Measurements from ENCODE around the gene KAZN. TPM values are rescaled to one million over a fixed set of nuclear protein-coding genes. Genes with fewer than 3 reads are reported as not detected.

The KAZN gene
- total RNA-seq, 1 donor from 2014 or later = 7.9 TPM

DNA sequence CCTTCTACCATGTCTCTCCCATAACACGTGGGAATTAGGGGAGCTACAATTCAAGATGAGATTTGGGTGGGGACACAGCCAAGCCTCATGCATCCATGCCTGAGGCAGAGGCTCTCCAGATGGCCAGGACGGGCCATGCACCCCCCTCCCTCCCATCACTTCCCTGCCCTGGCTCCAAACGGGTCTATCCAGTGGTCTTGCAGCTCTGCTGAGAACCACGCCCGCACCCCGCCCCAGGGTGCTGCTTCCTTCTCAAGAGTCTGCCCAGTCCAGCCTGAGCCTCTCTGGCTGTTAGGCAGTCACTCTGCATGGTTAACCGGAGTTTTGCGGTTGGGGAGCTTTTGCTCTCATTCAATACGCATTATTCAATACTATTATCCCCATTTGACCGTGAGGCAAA, 423.6 kb downstream of the KAZN start:
- TF ChIP-seq, protein P1, sequence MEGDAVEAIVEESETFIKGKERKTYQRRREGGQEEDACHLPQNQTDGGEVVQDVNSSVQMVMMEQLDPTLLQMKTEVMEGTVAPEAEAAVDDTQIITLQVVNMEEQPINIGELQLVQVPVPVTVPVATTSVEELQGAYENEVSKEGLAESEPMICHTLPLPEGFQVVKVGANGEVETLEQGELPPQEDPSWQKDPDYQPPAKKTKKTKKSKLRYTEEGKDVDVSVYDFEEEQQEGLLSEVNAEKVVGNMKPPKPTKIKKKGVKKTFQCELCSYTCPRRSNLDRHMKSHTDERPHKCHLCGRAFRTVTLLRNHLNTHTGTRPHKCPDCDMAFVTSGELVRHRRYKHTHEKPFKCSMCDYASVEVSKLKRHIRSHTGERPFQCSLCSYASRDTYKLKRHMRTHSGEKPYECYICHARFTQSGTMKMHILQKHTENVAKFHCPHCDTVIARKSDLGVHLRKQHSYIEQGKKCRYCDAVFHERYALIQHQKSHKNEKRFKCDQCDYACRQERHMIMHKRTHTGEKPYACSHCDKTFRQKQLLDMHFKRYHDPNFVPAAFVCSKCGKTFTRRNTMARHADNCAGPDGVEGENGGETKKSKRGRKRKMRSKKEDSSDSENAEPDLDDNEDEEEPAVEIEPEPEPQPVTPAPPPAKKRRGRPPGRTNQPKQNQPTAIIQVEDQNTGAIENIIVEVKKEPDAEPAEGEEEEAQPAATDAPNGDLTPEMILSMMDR (IDR thresholded peaks at IDR 0.05; ENCODE audit: partially characterized antibody, unreplicated experiment) = no peak
- no peak overlapping the region for H3K27ac Mint-ChIP-seq (ENCODE audit: unreplicated experiment)
- peaks cover 4% of the 10 kb centered on the region for H3K27me3 Mint-ChIP-seq (ENCODE audit: unreplicated experiment)
- no peak overlapping the region for H3K4me3 Mint-ChIP-seq (ENCODE audit: unreplicated experiment)
- H3K9me3 Mint-ChIP-seq (ENCODE audit: unreplicated experiment) = peaks cover 2% of the 10 kb centered on the region
- H3K4me1 Mint-ChIP-seq (ENCODE audit: low read depth, unreplicated experiment) = peaks cover 1% of the 10 kb centered on the region
- H3K36me3 Mint-ChIP-seq (ENCODE audit: unreplicated experiment) = no peaks in the 10 kb centered on the region
- no peak for DNase-seq

DNA sequence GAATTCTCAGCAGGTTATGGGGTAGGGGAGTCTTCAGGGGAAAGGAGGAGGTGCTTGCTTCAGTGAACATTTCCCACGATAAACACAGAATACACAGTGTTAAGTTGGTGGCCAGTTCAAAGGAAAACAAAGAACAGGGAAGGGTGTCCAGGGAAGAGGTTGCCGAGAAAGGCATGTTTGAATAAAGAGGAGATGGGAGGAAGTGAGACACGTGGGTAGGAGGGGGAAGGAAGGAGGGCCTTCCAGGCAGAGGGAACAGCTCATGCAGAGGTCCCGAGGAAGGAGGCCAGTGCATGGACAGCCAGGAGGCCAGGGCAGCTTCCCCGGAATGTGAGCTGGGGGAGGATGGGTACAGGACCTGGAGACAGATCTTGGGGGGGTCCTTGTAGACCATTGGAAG, 424.7 kb downstream of the KAZN start:
- DNase-seq = no peak
- Mint-ChIP-seq H3K27ac (ENCODE audit: unreplicated experiment) (no peak overlapping the region), H3K36me3 (ENCODE audit: unreplicated experiment) (no peaks in the 10 kb centered on the region), H3K4me3 (ENCODE audit: unreplicated experiment) (no peak overlapping the region), H3K4me1 (ENCODE audit: low read depth, unreplicated experiment) (peaks cover 1% of the 10 kb centered on the region), H3K9me3 (ENCODE audit: unreplicated experiment) (peaks cover 2% of the 10 kb centered on the region), H3K27me3 (ENCODE audit: unreplicated experiment) (peaks cover 4% of the 10 kb centered on the region)
- TF ChIP-seq, protein P1 (IDR thresholded peaks at IDR 0.05; ENCODE audit: partially characterized antibody, unreplicated experiment) = no peak

- TF ChIP-seq, protein P1 (IDR thresholded peaks at IDR 0.05; ENCODE audit: partially characterized antibody, unreplicated experiment) = no peak
- DNase-seq = no peak
- H3K4me3 Mint-ChIP-seq (ENCODE audit: unreplicated experiment) = no peak overlapping the region
- H3K9me3 Mint-ChIP-seq (ENCODE audit: unreplicated experiment) = peaks cover 2% of the 10 kb centered on the region
- peaks cover 4% of the 10 kb centered on the region for H3K27me3 Mint-ChIP-seq (ENCODE audit: unreplicated experiment)
- H3K4me1 Mint-ChIP-seq (ENCODE audit: low read depth, unreplicated experiment) = peaks cover 1% of the 10 kb centered on the region
- H3K27ac Mint-ChIP-seq (ENCODE audit: unreplicated experiment) = no peak overlapping the region
- no peaks in the 10 kb centered on the region for H3K36me3 Mint-ChIP-seq (ENCODE audit: unreplicated experiment)
Observed at GRCh38 chr1:15023976-15024375, 425.5 kb downstream of the KAZN start.

- TF ChIP-seq, protein P1 (IDR thresholded peaks at IDR 0.05; ENCODE audit: partially characterized antibody, unreplicated experiment) = no peak
- Mint-ChIP-seq H3K27me3 (ENCODE audit: unreplicated experiment) (peaks cover 4% of the 10 kb centered on the region), H3K27ac (ENCODE audit: unreplicated experiment) (no peak overlapping the region), H3K36me3 (ENCODE audit: unreplicated experiment) (no peaks in the 10 kb centered on the region), H3K4me3 (ENCODE audit: unreplicated experiment) (no peak overlapping the region), H3K9me3 (ENCODE audit: unreplicated experiment) (peaks cover 4% of the 10 kb centered on the region), H3K4me1 (ENCODE audit: low read depth, unreplicated experiment) (peaks cover 1% of the 10 kb centered on the region)
- DNase-seq = no peak
Observed at GRCh38 chr1:15026117-15026489, 427.6 kb downstream of the KAZN start.

GRCh38 chr1:15027515-15027986, 429.1 kb downstream of the KAZN start:
- DNase-seq = peak; percentile 87
- no peaks in the 10 kb centered on the region for H3K4me1 Mint-ChIP-seq (ENCODE audit: low read depth, unreplicated experiment)
- H3K36me3 Mint-ChIP-seq (ENCODE audit: unreplicated experiment) = no peaks in the 10 kb centered on the region
- no peak overlapping the region for H3K27ac Mint-ChIP-seq (ENCODE audit: unreplicated experiment)
- H3K27me3 Mint-ChIP-seq (ENCODE audit: unreplicated experiment) = peaks cover 4% of the 10 kb centered on the region
- H3K4me3 Mint-ChIP-seq (ENCODE audit: unreplicated experiment) = no peak overlapping the region
- TF ChIP-seq, protein P1 (IDR thresholded peaks at IDR 0.05; ENCODE audit: partially characterized antibody, unreplicated experiment) = peak; percentile 95
- peaks cover 4% of the 10 kb centered on the region for H3K9me3 Mint-ChIP-seq (ENCODE audit: unreplicated experiment)
